Transverse colon (tissue), 4 donors: Measurements from ENCODE around the gene RARRES1. TPM values are rescaled to one million over a fixed set of nuclear protein-coding genes. Genes with fewer than 3 reads are reported as not detected.

ENCODE experiments used
- DNase-seq: peaks from one replicate; pipeline ENCODE4 v3.0.0-alpha.2; 2019
- H3K27ac ChIP-seq, 4 donors: fragments of 200-600 bp; sonication (generic); 2 replicates each; pipeline ENCODE4 v1.5.1; 2016 to 2018; ENCODE audit warnings: inconsistent platforms in 4 of 4
- H3K27me3 ChIP-seq: fragments of 200-600 bp; sonication (generic); 2 replicates; pipeline ENCODE4 v1.5.1; 2017; ENCODE audit warnings: inconsistent platforms
- H3K36me3 ChIP-seq, 4 donors: fragments of 200-600 bp; sonication (generic); 2 replicates each; pipeline ENCODE4 v1.5.1; 2017 to 2019; ENCODE audit warnings: inconsistent platforms in 4 of 4
- H3K4me1 ChIP-seq, 4 donors: fragments of 200-600 bp; sonication (generic); 2 replicates each; pipeline ENCODE4 v1.5.1; 2017 to 2020; ENCODE audit warnings: inconsistent platforms in 4 of 4
- H3K4me3 ChIP-seq, 4 donors: fragments of 200-600 bp; sonication (generic); 1 replicate in 1 of 4; 2 replicates in 3 of 4; pipeline versions ENCODE4 v1.5.1 to v1.6.1; 2017 to 2019; ENCODE audit warnings: inconsistent platforms in 4 of 4
- H3K9me3 ChIP-seq, 2 donors: fragments of 200-600 bp; sonication (generic); 2 replicates each; pipeline ENCODE4 v1.5.1; 2017 to 2019; ENCODE audit warnings: inconsistent platforms in 2 of 2
- EP300 ChIP-seq: sonication (generic); formaldehyde crosslinking; IDR thresholded peaks from one replicate; pipeline ENCODE4 v1.6.1; 2017; ENCODE audit warnings: antibody characterized with exemption, low read depth
- POLR2A ChIP-seq: fragments of 450-650 bp; IDR thresholded peaks from one replicate; pipeline ENCODE4 v1.6.1; 2016; ENCODE audit warnings: antibody characterized with exemption, mild to moderate bottlenecking, moderate library complexity
- POLR2AphosphoS5 ChIP-seq, 3 donors: sonication (generic); formaldehyde crosslinking; IDR thresholded peaks; one replicate each; pipeline ENCODE4 v1.6.1; 2016; ENCODE audit warnings: antibody characterized with exemption in 3 of 3
- WGBS, 2 donors: methylation state at CpG; one replicate each; pipeline ENCODE4 v1.1.5; 2018; ENCODE audit warnings: low coverage in 1 of 2; 5-methylcytosine and 5-hydroxymethylcytosine counted together
- in situ Hi-C, 4 donors: fragments of 200-750 bp; cut with MboI; loops; one replicate each; pipeline versions ENCODE4 v1.15.0 to v1.15.1; 2017; ENCODE audit warnings: low sequenced_read_pairs in 3 of 4, low pct_ligation_motif_present in 1 of 4, low pct_unique_long_range_greater_than_20kb in 1 of 4
- intact Hi-C: fragments of 100-400 bp; cut with DNase I; formaldehyde crosslinking; loops from one replicate; pipeline ENCODE4 v1.15.1; 2023; ENCODE audit warnings: low total_unique reads
- total RNA-seq, 4 donors: library from RNA; depleted of rRNA; stranded (reverse); fragments of >200 nt; gene quantifications; one replicate each; pipeline ENCODE4 v1.1.0, GENCODE V29; 2016
- TF ChIP-seq, protein P1 (sequence below), 5 experiments: fragments of 200-600 bp in 3 of 5; fragments of 450-650 bp in 2 of 5; sonication (generic) in 3 of 5; IDR thresholded peaks; 1 replicate in 2 of 5; 2 replicates in 3 of 5; pipeline ENCODE4 v1.5.1; 2016 to 2017; ENCODE audit warnings: antibody characterized with exemption in 5 of 5, inconsistent platforms in 3 of 5, mild to moderate bottlenecking in 2 of 5, moderate library complexity in 1 of 5

The RARRES1 gene
- total RNA-seq, 4 donors from 2014 or later: 3.4 to 71.5 (median 30.2) TPM

DNA sequence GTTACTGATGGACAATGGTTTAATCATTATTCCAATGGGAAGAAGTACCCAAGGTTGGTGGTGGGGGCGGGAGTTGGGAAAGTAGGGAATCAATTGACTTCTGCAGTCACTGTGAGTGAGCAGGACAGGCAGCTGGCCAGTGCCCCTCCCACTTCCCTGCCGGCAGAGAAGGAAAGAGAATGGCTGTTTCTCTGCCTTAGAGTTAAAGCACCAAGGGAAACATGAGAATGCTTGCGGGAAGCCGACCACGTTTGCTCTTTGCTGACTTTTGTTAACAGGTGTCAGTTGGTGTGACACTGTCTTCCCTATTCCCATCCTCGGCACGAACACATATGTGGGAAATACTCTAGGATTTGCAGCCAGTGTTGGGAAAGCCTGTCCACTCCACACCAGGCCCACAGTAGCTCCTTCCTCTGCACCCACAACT, 36.1 kb upstream of the RARRES1 start:
- H3K9me3 ChIP-seq: no peaks in the 10 kb centered on the region
- H3K27ac ChIP-seq: peak overlapping the region; percentile 53 to 77 (median 66)
- H3K36me3 ChIP-seq: no peaks in the 10 kb centered on the region
- peak; percentile 54 for DNase-seq
- no peak overlapping the region for H3K4me3 ChIP-seq
- in situ Hi-C loops (no loop called here), intact Hi-C loops (no loop called here)
- no peaks in the 10 kb centered on the region for H3K27me3 ChIP-seq
- 0 to 29% methylated on average over 2 to 7 of the region's 7 CpGs for WGBS, 2 donors
- TF ChIP-seq, protein P1, sequence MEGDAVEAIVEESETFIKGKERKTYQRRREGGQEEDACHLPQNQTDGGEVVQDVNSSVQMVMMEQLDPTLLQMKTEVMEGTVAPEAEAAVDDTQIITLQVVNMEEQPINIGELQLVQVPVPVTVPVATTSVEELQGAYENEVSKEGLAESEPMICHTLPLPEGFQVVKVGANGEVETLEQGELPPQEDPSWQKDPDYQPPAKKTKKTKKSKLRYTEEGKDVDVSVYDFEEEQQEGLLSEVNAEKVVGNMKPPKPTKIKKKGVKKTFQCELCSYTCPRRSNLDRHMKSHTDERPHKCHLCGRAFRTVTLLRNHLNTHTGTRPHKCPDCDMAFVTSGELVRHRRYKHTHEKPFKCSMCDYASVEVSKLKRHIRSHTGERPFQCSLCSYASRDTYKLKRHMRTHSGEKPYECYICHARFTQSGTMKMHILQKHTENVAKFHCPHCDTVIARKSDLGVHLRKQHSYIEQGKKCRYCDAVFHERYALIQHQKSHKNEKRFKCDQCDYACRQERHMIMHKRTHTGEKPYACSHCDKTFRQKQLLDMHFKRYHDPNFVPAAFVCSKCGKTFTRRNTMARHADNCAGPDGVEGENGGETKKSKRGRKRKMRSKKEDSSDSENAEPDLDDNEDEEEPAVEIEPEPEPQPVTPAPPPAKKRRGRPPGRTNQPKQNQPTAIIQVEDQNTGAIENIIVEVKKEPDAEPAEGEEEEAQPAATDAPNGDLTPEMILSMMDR (IDR thresholded peaks at IDR 0.05): no peak
- TF ChIP-seq POLR2A: no peak
- TF ChIP-seq EP300: no peak
- no peak for TF ChIP-seq POLR2AphosphoS5 (IDR thresholded peaks at IDR 0.05)
- H3K4me1 ChIP-seq: peaks cover 7 to 68% (median 28%) of the 10 kb centered on the region in 4 donors

DNA sequence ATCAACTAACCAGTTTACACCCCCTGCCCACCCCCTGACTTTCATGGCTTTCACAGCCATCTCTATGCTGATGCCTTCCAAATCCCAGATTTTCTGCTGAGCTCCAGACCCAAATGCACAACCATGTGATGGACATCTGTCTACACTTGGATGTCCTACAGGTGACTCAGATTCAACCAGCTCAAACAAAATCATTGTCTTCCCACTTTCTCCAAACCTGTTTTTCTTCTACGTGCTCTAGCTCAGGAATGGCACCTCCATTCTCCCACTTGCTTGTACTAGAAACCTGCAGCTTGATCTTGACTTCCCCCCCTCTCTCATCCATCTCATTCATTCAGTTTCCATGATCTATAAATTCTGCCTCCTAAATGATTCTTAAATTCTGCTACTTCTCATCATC, 34.1 kb upstream of the RARRES1 start:
- H3K4me1 ChIP-seq: peaks cover 7 to 53% (median 21%) of the 10 kb centered on the region in 4 donors
- WGBS, 2 donors: 90 to 96% methylated on average over 1 of the region's 1 CpG
- no peak overlapping the region for H3K4me3 ChIP-seq
- DNase-seq: no peak
- TF ChIP-seq POLR2AphosphoS5 (IDR thresholded peaks at IDR 0.05) (no peak), EP300 (no peak), POLR2A (no peak)
- TF ChIP-seq, protein P1 (IDR thresholded peaks at IDR 0.05): no peak
- H3K9me3 ChIP-seq: no peaks in the 10 kb centered on the region
- intact Hi-C loops: no loop called here
- no peaks in the 10 kb centered on the region for H3K36me3 ChIP-seq
- no peak overlapping the region for H3K27ac ChIP-seq
- in situ Hi-C loops: no loop called here
- no peaks in the 10 kb centered on the region for H3K27me3 ChIP-seq

DNA sequence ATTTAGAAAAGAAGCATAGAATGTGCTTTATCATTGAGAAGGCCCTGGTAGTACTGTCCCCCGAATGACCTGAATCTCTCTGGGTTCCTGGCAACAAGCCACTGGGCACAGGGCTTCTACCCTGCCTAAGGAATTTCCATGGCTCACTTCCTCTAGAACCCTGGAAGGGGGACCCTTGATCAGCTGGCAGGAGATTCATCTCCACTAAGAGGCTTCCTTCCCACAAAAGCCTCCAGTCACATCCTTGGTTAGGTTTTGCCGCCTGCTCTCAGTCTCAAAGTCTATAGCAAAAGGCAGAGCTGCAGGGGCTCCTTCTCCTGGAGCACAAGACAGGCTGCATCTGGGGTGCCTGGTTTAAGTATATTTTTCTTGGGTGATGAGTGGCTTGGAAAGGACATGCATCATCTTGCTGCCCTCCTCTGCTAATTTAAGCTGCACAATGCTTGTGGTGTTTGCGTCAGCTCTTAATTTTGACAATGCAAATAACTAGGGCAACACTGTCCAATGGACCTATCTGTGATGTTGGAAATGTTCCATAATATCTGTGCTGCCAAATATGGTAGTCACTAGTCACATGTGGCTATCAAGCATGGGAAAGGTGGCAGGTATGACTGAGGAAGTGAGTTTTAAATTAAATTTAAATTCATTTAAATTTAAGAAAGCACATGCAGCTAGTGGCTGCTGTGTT, 33.4 kb upstream of the RARRES1 start:
- Histone ChIP-seq H3K4me1 (peaks cover 7 to 46% (median 18%) of the 10 kb centered on the region in 4 donors), H3K9me3 (no peaks in the 10 kb centered on the region), H3K4me3 (no peak overlapping the region), H3K27me3 (no peaks in the 10 kb centered on the region), H3K27ac (no peak overlapping the region), H3K36me3 (no peaks in the 10 kb centered on the region)
- in situ Hi-C loops (no loop called here), intact Hi-C loops (no loop called here)
- DNase-seq: no peak
- no peak for TF ChIP-seq POLR2AphosphoS5 (IDR thresholded peaks at IDR 0.05)
- TF ChIP-seq POLR2A: no peak
- no peak for TF ChIP-seq EP300
- TF ChIP-seq, protein P1 (IDR thresholded peaks at IDR 0.05): no peak
- 82% methylated on average over 3 of the region's 3 CpGs; no CpG with 5 or more reads in 1 of the 2 donors for WGBS, 2 donors

DNA sequence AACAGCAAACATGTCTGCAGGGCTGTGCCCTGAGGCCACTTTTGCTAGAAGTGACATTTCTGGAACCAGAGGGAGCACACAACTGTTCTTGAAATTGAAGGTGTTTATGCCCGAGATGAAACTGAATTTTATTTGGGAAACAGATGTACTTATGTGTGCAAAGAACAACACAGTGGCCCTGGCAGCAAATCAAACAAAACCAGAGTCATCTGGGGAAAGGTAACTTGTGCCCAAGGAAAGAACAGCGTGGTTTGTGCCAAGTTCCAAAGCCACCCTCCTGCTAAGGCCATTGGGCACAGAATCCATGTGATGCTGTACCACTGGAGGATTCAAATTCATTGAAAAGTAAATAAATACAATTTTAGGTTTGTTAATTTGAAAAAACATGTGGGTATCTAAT, 31.2 kb upstream of the RARRES1 start:
- peaks cover 5 to 24% (median 8%) of the 10 kb centered on the region in 4 donors for H3K4me1 ChIP-seq
- no peak for DNase-seq
- no peaks in the 10 kb centered on the region for H3K36me3 ChIP-seq
- TF ChIP-seq EP300 (no peak), POLR2A (no peak), POLR2AphosphoS5 (IDR thresholded peaks at IDR 0.05) (no peak)
- TF ChIP-seq, protein P1 (IDR thresholded peaks at IDR 0.05): no peak
- in situ Hi-C loops: no loop called here
- intact Hi-C loops: no loop called here
- WGBS, 2 donors: 58 to 61% methylated on average over 2 of the region's 2 CpGs
- H3K27ac ChIP-seq: no peak overlapping the region
- H3K9me3 ChIP-seq: no peaks in the 10 kb centered on the region
- H3K4me3 ChIP-seq: no peak overlapping the region
- no peaks in the 10 kb centered on the region for H3K27me3 ChIP-seq
